ENCODE data around the gene PCCA. TPM values are rescaled to one million over a fixed set of nuclear protein-coding genes. Genes with fewer than 3 reads are reported as not detected.

PCCA gene
- total and polyA plus RNA-seq, 4 donors, result 30.1 to 160 (median 76.3) TPM

GRCh38 chr13:100300243-100300642 lies 211.3 kb downstream of the PCCA start (continued):
- TF ChIP-seq EGR1 (IDR thresholded peaks at IDR 0.05; ENCODE audit: low read depth in 2 of 2), result no peak

- no peak overlapping the region for H3K9ac ChIP-seq (ENCODE audit: low read depth in 1 of 2, low read length in 2 of 2)
- H3K4me1 ChIP-seq (ENCODE audit: control insufficient read depth in 4 of 4, insufficient read depth in 4 of 4, low read length in 3 of 4), result no peaks in the 10 kb centered on the region
- 91% methylated on average over 4 of the region's 4 CpGs for WGBS
- TF ChIP-seq CTCF (IDR thresholded peaks at IDR 0.05; ENCODE audit: low read depth, low read length, missing input control) (no peak), RXRA (IDR thresholded peaks at IDR 0.05) (no peak), JUND (IDR thresholded peaks at IDR 0.05) (no peak), RAD21 (IDR thresholded peaks at IDR 0.05) (no peak), HNF4A (conservative IDR thresholded peaks at IDR 0.05) (no peak), ZBTB33 (IDR thresholded peaks at IDR 0.05) (no peak), FOXA2 (IDR thresholded peaks at IDR 0.05) (no peak), HNF4G (IDR thresholded peaks at IDR 0.05) (no peak), ATF3 (IDR thresholded peaks at IDR 0.05) (no peak), NR2F2 (IDR thresholded peaks at IDR 0.05) (no peak), SP1 (IDR thresholded peaks at IDR 0.05) (no peak), EGR1 (IDR thresholded peaks at IDR 0.05; ENCODE audit: low read depth in 2 of 2) (no peak), GABPA (IDR thresholded peaks at IDR 0.05 in 1 of 2, conservative IDR thresholded peaks at IDR 0.05 in 1 of 2) (no peak), TAF1 (conservative IDR thresholded peaks at IDR 0.05) (no peak), YY1 (IDR thresholded peaks at IDR 0.05) (no peak), FOXA1 (IDR thresholded peaks at IDR 0.05) (no peak), MAX (IDR thresholded peaks at IDR 0.05) (no peak), REST (IDR thresholded peaks at IDR 0.05) (no peak)
- H3K36me3 ChIP-seq (ENCODE audit: control insufficient read depth in 4 of 4, insufficient read depth in 3 of 4, low read depth in 1 of 4, low read length in 3 of 4), result peaks cover 0 to 14% (median 1%) of the 10 kb centered on the region in 4 donors
- no peak overlapping the region for H3K27ac ChIP-seq (ENCODE audit: low read depth in 1 of 2, low read length in 2 of 2)
- no peaks in the 10 kb centered on the region for H3K9me3 ChIP-seq (ENCODE audit: control insufficient read depth in 4 of 4, low read length in 3 of 4)
- H3K27me3 ChIP-seq (ENCODE audit: control insufficient read depth in 4 of 4, insufficient read depth in 4 of 4, low read length in 3 of 4), result no peaks in the 10 kb centered on the region
- no peak for DNase-seq (ENCODE audit: low spot score)
- H3K4me3 ChIP-seq (ENCODE audit: low read depth in 1 of 3, low read length in 3 of 3), result no peak overlapping the region
These were observed 211.8 kb downstream of the PCCA start for GRCh38 chr13:100300708-100301107.

Measured in liver (tissue), 9 donors.